Measurements from ENCODE around the gene AKR1D1.

DNA sequence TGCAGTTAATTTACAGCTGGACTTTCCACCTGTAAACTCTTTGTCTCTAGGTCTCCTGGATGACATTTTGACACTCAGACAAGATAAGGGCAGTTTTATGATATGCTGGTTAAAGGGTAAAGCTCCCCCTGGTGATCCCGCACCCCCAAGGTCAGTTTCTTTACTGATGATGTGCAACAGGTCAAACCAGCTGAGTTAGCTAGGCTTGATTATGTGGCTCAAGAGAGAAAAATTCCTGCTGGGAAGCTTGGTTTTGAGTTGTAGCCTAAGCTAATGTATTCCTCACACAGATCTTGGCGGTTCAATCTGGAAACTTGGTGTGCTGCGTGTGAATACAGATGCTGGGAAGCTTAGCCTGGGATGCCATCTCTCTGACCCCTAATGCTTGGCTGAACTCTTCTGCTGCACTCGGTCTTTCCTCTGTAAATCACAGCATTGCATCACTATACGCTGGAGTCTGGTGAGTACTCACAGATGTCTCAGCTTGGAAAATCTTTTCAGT is 11.4 kb upstream of the AKR1D1 start:
- TF ChIP-seq, protein P1, sequence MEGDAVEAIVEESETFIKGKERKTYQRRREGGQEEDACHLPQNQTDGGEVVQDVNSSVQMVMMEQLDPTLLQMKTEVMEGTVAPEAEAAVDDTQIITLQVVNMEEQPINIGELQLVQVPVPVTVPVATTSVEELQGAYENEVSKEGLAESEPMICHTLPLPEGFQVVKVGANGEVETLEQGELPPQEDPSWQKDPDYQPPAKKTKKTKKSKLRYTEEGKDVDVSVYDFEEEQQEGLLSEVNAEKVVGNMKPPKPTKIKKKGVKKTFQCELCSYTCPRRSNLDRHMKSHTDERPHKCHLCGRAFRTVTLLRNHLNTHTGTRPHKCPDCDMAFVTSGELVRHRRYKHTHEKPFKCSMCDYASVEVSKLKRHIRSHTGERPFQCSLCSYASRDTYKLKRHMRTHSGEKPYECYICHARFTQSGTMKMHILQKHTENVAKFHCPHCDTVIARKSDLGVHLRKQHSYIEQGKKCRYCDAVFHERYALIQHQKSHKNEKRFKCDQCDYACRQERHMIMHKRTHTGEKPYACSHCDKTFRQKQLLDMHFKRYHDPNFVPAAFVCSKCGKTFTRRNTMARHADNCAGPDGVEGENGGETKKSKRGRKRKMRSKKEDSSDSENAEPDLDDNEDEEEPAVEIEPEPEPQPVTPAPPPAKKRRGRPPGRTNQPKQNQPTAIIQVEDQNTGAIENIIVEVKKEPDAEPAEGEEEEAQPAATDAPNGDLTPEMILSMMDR (IDR thresholded peaks at IDR 0.05; ENCODE audit: low read length), result no peak
- no peak for TF ChIP-seq EZH2 (IDR thresholded peaks at IDR 0.05; ENCODE audit: borderline replicate concordance, low read length)

Data from OCI-LY1 (cell line).